ENCODE results near the gene KPTN.
A peak's percentile ranks its signal among the peaks of the same experiment; 100 is the strongest.

Gene KPTN

DNA sequence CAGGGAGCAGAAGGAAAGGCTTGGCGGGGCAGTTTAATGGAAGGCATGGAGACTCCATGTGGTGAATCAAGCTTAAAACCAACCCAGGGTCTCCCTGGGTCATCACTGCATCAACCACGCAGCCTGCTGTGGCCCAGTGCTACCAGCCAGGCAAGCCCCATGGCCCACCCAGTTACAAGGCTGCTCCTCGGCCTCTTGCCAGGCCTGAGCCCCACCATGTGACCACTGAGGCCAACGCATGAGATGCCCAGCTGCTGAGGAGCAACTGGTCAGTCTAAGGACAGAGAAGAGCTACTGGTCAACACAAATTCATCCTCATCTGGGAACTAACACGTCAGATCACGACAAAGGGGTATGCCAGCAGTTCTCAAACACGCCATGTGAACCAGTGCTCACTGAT is 15.4 kb upstream of the KPTN start:
- Mint-ChIP-seq H3K27ac (peak overlapping the region; percentile 76), H3K9me3 (no peaks in the 10 kb centered on the region), H3K4me3 (no peak overlapping the region), H3K36me3 (peaks cover 42% of the 10 kb centered on the region), H3K4me1 (peaks cover 13% of the 10 kb centered on the region)
- ATAC-seq (no peak), DNase-seq (ENCODE audit: low spot score in 2 of 2) (no peak)

DNA sequence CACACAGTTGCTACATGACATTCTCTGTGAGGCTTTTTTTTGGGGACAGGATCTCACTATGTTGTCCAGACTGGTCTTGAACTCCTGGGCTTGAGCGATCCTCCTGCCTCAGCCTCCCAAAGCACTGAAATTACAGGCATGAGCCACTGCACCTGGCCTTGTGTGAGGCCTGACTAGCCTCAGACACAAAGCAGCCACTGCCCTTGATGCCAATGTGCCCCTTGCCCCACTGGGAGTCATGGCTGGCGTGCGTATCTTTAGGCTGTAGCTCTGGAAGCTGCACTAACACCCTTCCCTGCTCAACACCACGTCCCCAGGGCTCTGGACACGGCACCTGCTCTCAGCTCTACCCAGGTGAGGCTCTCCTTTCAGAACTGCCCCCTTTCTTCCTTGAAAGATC is 14.5 kb upstream of the KPTN start:
- no peak for ATAC-seq
- Mint-ChIP-seq H3K9me3 (no peaks in the 10 kb centered on the region), H3K36me3 (peaks cover 34% of the 10 kb centered on the region), H3K4me3 (no peak overlapping the region), H3K27ac (peak overlapping the region; percentile 76), H3K4me1 (peaks cover 13% of the 10 kb centered on the region)
- DNase-seq (ENCODE audit: low spot score in 2 of 2) = no peak

DNA sequence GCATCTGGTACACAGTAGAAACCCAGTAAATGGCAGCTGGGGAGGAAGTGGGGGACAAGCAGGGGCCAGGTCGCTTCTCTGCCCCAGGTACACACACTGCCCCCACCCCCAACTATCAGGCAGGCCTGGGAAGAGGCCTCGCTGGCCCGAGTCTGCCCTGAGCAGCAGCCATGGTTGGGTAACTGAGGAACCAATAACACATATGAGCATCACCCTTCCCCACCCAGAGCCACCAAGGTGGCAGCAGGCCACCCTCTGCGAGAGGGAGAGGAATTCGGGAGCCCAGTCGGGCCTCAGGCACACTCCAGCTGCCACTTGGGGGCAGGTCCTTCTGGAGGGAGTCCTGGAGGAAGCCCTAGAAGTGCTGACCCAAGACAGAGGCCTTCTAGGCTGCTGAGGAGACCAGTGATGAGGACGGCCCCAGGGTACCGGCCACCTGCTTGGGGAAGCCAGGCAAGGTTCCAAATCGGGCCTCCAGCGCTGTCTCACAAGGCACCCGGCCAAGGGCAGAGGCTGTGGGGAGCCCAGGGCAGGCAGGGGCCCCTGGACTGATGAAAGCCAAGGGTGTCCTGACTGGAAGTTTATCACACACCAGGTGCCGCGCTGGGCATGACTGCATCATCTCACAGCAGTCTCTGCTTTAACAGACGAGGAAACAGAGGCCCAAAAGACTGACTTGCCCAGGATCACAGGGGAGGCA is 14.0 kb upstream of the KPTN start:
- Mint-ChIP-seq H3K4me3 (no peak overlapping the region), H3K36me3 (peaks cover 29% of the 10 kb centered on the region), H3K27ac (no peak overlapping the region), H3K9me3 (no peaks in the 10 kb centered on the region), H3K4me1 (peaks cover 13% of the 10 kb centered on the region)
- ATAC-seq (no peak), DNase-seq (ENCODE audit: low spot score in 2 of 2) (no peak)

DNA sequence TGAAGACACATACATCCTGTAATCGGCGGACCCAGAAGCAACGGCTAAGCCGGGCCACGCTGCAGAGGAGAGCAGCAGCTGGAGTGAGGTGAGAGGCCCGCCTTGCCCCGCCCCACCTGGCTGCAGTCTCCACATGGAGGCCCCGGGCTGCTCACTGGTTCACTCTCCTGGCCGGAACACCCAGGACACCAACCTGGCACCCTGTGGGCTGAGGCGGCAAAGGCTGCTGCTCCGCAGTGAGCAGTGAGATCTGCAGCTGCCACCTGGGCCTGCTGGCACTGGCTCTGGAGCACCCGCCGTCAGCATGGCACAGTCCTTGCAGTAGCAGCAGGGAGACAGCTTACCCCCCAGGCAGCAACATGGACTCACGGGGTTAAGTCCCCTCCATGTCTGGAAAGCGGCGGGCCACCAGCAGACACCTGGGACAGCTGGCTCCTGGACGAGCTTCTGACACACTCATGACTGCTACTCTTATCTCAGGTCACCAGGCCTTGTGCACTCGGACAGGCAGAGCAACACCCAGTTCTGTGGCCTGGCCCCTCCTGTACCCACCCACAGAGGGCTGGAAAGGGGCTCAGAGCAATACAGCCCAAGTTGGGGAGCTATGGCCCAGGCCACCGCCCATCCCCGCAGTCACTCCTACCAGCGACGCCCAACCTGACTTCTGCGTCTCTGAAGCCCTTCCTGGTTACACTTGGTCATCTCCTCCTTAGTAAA is 13.2 kb upstream of the KPTN start:
- no peaks in the 10 kb centered on the region for H3K9me3 Mint-ChIP-seq
- no peak overlapping the region for H3K4me3 Mint-ChIP-seq
- H3K4me1 Mint-ChIP-seq = peaks cover 13% of the 10 kb centered on the region
- ATAC-seq (no peak), DNase-seq (ENCODE audit: low spot score in 2 of 2) (no peak)
- no peak overlapping the region for H3K27ac Mint-ChIP-seq
- peaks cover 21% of the 10 kb centered on the region for H3K36me3 Mint-ChIP-seq

DNA sequence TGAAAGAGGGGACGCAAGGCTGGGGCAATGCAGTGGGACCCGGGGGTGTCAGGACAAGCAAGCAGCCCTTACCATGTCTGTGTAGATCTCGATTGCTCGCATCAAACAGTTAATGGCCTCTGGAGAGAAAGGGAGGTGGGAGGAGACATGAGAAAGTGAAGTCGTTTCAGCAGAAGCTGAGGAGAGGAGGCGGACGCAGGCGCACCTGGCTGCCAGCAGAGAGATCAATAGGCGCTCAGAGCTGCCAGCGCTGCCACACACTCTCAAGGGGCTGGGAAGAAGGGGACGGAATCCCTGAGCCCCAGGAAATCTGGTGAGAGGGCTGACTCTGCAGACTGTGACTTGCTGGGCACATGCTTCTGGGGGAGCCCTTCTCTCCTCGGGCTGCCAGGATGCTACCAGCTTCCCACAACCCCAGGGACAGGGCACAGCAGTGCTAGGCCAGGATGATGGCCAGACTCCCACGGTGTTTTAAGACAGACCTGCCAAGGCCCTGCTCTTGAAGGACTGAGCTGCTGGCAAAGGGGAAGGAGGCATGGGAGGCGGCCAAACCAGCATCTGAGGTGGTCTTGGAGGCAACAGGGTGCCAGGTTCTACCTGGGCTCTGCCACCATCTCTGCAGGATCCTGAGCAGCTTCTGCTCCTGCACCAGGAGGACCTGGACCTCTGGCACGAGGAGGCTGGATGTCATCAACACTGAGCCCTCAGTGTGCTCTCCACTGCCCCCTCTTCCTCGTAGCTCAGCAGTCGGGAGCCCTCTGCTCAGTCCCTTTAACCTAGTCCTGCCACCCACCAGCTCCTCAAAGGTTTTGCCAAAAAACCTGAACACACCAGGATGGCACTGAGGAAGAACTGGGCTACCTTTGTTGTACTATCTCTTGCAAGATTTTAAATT is 11.7 kb upstream of the KPTN start:
- peaks cover 13% of the 10 kb centered on the region for H3K36me3 Mint-ChIP-seq
- H3K9me3 Mint-ChIP-seq = no peaks in the 10 kb centered on the region
- H3K4me1 Mint-ChIP-seq = peaks cover 13% of the 10 kb centered on the region
- H3K27ac Mint-ChIP-seq = peak overlapping the region; percentile 76
- no peak for DNase-seq (ENCODE audit: low spot score in 2 of 2)
- no peak for ATAC-seq
- no peak overlapping the region for H3K4me3 Mint-ChIP-seq

DNA sequence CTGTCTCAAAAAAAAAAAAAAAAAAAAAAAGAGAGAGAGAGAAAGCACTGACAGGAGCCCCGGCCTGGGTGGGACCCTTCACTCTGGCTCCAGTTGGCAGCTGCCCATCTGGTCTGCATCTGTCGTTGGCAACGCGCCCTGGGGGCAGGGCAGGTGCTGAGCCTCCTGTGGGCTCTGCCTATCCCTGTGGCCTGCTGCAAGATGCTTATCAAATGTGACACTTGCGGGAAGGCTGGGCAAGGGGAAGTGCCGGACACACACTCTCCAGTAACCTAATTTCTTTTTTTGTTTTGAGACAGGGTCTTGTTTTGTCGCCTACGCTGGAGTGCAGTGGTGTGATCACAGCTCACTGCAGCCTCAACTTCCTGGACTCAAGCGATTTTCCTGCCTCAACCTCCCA is 10.7 kb upstream of the KPTN start:
- H3K4me3 Mint-ChIP-seq = no peak overlapping the region
- no peak for ATAC-seq
- peaks cover 12% of the 10 kb centered on the region for H3K4me1 Mint-ChIP-seq
- H3K27ac Mint-ChIP-seq = no peak overlapping the region
- H3K36me3 Mint-ChIP-seq = peaks cover 11% of the 10 kb centered on the region
- H3K9me3 Mint-ChIP-seq = no peaks in the 10 kb centered on the region
- no peak for DNase-seq (ENCODE audit: low spot score in 2 of 2)

DNA sequence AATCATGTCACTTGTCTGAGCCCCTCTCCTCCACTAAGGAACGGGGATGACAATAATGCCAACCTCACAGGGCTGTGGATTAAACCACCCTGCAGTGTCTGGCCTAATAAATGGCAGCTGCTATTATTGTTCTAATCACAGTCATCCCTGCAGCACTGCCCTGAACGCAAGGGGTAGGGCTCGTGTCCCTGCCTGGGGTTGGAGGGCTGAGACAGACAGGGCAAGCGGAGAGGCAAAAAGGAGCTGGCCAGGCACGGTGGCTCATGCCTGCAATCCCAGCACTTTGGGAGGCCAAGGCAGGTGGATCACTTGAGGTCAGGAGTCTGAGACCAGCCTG is 10.2 kb upstream of the KPTN start:
- Mint-ChIP-seq H3K4me1 (peaks cover 11% of the 10 kb centered on the region), H3K4me3 (no peak overlapping the region), H3K27ac (no peak overlapping the region)

DNA sequence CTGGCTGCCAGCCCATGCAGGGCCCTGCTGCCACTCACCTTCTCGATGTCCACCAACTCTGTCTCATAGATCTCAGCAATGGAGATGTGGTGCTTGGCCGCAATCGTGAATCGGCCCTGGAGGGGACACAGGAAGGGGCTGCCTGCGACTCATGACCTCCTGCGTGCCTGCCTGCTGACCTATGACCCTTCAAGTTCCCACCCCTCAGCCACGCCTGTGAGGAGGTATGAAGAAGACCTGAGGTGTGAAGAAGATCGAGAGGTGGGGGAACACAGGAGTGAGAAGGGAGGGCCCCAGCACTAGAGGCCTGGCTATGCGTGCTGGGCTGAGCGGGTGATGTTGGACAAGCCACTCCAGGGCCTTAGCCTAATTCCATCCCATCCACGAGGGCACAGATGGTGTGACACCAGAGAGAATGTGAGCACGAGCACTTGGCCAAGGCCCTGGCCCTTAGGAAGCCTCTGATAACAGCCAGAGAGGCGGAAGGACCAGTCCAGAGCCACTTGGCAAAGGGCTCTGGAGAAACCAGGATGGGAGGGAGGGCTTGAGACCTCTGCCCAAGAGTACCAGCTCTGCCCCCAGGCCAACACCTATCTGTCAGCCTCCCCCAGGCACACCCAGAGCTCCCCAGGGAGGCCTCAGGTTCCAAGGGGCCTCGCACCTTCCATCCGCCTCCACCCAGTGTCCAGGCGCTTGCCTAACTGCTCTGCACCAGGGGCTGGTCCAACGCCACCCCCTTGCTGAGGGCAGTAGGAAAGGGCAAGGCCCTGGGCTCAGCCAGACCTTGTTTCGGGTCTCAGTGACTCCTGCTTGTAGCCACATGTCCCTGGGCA is 9.6 kb upstream of the KPTN start:
- Mint-ChIP-seq H3K4me1 (peaks cover 7% of the 10 kb centered on the region), H3K4me3 (no peak overlapping the region), H3K36me3 (peaks cover 17% of the 10 kb centered on the region)

More for the DNA sequence above, 10.2 kb upstream of the KPTN start:
- H3K9me3 Mint-ChIP-seq = no peaks in the 10 kb centered on the region
- no peak for DNase-seq (ENCODE audit: low spot score in 2 of 2)
- no peak for ATAC-seq
- H3K36me3 Mint-ChIP-seq = peaks cover 16% of the 10 kb centered on the region

DNA sequence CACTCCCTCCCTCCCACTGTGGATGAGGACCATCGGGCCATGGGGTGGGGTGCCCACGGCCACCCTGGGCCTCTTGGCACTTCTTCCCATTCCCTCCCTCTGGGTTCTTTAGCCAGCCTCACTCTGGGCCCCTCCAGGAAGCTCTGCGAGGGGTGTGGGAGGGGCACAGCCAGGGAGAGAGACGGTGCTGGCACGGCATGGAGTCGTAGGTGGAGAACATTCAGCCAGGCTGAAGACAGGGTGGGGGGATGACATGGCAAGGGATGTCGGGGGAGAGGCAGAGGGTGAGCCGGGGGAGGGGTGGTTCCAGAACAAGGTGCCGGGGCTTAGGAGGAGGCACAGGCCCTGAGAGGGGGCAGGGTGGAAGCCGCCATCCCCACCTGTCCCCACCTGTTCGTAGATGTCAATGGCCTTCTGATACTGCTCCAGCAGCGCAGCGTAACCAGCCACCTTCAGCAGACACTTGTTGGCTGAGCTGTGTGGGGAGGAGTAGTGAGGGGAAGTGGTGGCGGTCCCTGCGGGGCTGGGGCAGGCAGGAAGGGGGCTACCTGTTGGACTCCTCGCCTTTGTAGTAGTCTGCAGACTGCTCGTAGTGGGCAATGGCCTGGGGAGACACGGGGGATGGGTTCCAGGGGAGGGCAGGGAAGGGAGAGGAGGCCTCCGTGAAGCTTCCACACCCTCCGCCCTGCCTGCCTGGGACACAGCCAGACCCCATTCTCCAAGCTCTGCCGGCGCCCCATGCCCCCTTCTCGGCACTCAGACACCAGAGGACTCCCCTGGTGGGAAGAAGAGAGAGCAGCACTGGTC is 8.8 kb upstream of the KPTN start:
- peaks cover 20% of the 10 kb centered on the region for H3K36me3 Mint-ChIP-seq

More for the DNA sequence above, 9.6 kb upstream of the KPTN start:
- no peak overlapping the region for H3K27ac Mint-ChIP-seq
- DNase-seq (ENCODE audit: low spot score in 2 of 2) (no peak), ATAC-seq (no peak)
- no peaks in the 10 kb centered on the region for H3K9me3 Mint-ChIP-seq

DNA sequence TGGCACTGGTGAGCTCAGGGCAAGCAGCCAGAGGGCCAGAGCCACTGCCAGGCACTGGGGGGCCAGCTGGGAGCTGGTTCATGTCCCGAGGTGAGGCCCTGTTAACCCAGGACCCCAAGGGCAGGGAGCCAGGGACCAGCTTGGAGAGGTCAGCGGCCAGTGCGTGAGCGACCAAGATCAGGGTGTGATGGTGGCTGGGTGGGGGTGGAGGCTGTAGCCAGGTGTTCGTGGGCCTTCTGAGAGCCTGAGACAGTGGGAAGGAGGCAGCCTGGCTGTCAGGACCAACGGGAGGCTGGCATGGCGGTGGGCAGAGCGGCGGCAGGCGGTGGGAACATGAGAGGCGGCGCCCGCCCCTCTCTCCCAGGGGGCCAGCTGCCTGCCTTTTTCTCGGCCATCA is 8.1 kb upstream of the KPTN start:
- no peak for ATAC-seq
- DNase-seq (ENCODE audit: low spot score in 2 of 2) = no peak
- Mint-ChIP-seq H3K4me3 (no peak overlapping the region), H3K4me1 (peaks cover 11% of the 10 kb centered on the region), H3K9me3 (no peaks in the 10 kb centered on the region), H3K27ac (peak overlapping the region; percentile 37), H3K36me3 (peaks cover 26% of the 10 kb centered on the region)

More for the DNA sequence above, 8.8 kb upstream of the KPTN start:
- H3K4me3 Mint-ChIP-seq = no peak overlapping the region
- ATAC-seq = no peak
- no peak for DNase-seq (ENCODE audit: low spot score in 2 of 2)
- no peaks in the 10 kb centered on the region for H3K9me3 Mint-ChIP-seq
- H3K27ac Mint-ChIP-seq = no peak overlapping the region
- peaks cover 7% of the 10 kb centered on the region for H3K4me1 Mint-ChIP-seq

DNA sequence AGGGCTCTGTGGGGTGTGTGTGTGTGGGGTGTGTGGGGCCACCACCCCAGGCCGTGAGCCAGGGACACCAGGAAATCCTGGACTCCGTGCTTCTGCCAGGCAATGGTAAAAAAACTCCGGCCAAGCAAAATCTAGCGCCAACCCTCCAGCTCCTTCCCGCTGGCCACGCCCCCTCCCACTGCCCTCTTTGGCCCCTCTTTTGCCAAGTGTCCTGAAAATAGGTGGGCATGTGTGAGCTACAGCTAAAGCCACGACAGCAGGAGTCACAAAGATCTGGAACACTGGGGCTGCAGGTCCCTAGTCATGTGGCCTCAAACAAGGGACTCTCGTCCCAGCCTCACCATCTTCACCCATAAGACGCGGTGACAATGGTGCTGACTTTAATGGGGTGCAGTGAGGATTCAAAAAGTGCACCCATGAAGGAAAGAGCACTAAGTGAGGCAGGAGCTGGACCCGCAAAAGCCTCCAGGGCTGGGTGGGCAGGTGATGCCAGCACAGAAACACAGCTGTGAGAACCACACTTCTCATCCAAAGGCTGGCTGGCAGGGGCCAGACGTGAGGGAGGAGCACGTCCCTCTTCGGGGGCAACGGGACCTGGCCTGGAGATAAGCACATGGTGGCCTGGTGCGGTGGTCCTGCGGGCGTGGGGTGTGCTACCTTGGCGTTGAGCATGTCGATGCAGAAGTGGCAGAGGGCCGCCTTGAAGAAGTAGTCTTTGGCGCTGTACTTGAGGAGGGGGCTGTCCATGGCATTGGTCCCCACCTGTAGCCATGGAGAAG is 7.5 kb upstream of the KPTN start:
- H3K27ac Mint-ChIP-seq = peak overlapping the region; percentile 37
- DNase-seq (ENCODE audit: low spot score in 2 of 2) (no peak), ATAC-seq (no peak)
- H3K9me3 Mint-ChIP-seq = no peaks in the 10 kb centered on the region
- no peak overlapping the region for H3K4me3 Mint-ChIP-seq
- H3K36me3 Mint-ChIP-seq = peaks cover 27% of the 10 kb centered on the region
- H3K4me1 Mint-ChIP-seq = peaks cover 14% of the 10 kb centered on the region

DNA sequence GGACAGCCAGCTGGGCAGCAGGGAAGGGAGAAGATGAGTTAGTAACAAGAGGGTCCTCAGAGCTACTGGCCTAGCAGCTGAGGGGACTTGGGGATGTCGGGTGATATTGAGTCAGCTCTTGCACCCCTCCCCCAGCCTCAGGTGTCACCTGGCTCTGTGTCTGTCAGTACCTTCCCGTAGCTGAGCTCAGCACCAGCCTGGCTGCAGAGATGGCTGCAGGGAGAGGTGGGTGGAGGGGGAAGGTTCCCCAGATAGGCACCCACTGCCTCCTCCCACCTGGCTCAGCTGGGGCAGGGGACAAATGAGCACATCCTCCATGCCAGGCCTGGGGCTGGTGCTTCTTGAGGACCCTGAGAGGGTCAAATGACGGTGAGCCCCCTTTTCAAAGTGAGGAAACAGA is 6.8 kb upstream of the KPTN start:
- DNase-seq (ENCODE audit: low spot score in 2 of 2) (no peak), ATAC-seq (no peak)
- peaks cover 27% of the 10 kb centered on the region for H3K36me3 Mint-ChIP-seq
- H3K4me1 Mint-ChIP-seq = peaks cover 14% of the 10 kb centered on the region
- H3K27ac Mint-ChIP-seq = peak overlapping the region; percentile 37
- H3K9me3 Mint-ChIP-seq = no peaks in the 10 kb centered on the region
- H3K4me3 Mint-ChIP-seq = no peak overlapping the region

DNA sequence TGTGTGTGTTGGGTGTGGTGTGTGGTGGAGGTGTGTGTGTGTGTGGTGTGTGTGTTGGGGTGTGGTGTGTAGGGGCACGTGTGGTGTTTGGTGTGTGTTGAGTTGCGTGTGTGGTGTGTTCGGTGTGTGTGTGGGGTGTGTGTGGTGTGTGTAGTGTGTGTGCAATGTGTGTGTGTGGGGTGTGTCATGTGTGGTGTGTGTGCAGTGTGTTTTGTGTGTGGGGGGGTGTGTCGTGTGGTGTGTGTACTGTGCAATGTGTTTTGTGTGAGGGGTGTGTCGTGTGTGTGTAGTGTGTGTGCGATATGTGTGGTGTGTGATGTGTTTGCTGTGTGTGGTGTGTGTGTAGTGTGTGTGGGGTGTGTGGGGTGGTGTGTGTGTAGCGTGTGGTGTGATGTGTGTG is 6.0 kb upstream of the KPTN start:
- DNase-seq (ENCODE audit: low spot score in 2 of 2) = no peak
- H3K4me3 Mint-ChIP-seq = no peak overlapping the region
- H3K27ac Mint-ChIP-seq = peak overlapping the region; percentile 48
- peaks cover 27% of the 10 kb centered on the region for H3K36me3 Mint-ChIP-seq
- no peaks in the 10 kb centered on the region for H3K9me3 Mint-ChIP-seq
- H3K4me1 Mint-ChIP-seq = peaks cover 21% of the 10 kb centered on the region
- ATAC-seq = no peak
